Cardiac muscle cell (in vitro differentiated cells and primary cell): ENCODE results near the gene KLHL28. TPM values are rescaled to one million over a fixed set of nuclear protein-coding genes. Genes with fewer than 3 reads are reported as not detected.

Source experiments
- DNase-seq, 2 donors: peaks; one replicate each; pipeline versions ENCODE4 v3.0.0 to v3.0.0-alpha.2; 2010 to 2017; ENCODE audit warnings: low read depth in 1 of 2, low spot score in 1 of 2
- H3K27ac ChIP-seq: fragments of 200-600 bp; sonication (generic); 2 replicates; pipeline ENCODE4 v1.5.1; 2016
- H3K27me3 ChIP-seq: fragments of 200-600 bp; sonication (generic); 2 replicates; pipeline ENCODE4 v1.6.0; 2016; ENCODE audit warnings: control low read depth
- H3K36me3 ChIP-seq: fragments of 200-600 bp; sonication (generic); 2 replicates; pipeline ENCODE4 v1.5.1; 2016; ENCODE audit warnings: control low read depth
- H3K4me1 ChIP-seq: fragments of 200-600 bp; sonication (generic); 2 replicates; pipeline ENCODE4 v1.8.1; 2017; ENCODE audit warnings: low read depth, mild to moderate bottlenecking, mixed run types
- H3K4me3 ChIP-seq: fragments of 200-600 bp; sonication (generic); 2 replicates; pipeline ENCODE4 v1.5.1; 2016; ENCODE audit warnings: mild to moderate bottlenecking
- H3K9me3 ChIP-seq: fragments of 200-600 bp; sonication (generic); 2 replicates; pipeline ENCODE4 v1.5.1; 2017; ENCODE audit warnings: low read depth, mild to moderate bottlenecking, control low read depth
- CTCF ChIP-seq: IDR thresholded peaks from 2 replicates; pipeline ENCODE4 v1.5.1; 2012; ENCODE audit warnings: low read depth, mild to moderate bottlenecking, low read length
- polyA plus RNA-seq: library from polyadenylated mRNA; unstranded; fragments of >200 nt; fragmentation: Nextera tagmentation; extraction: Ambion mirVana; gene quantifications from 2 replicates; pipeline ENCODE4 v1.2.1, GENCODE V29; 2016
- total RNA-seq: library from RNA; depleted of rRNA; stranded (reverse); fragments of >200 nt; gene quantifications from 2 replicates; pipeline ENCODE4 v1.2.3, GENCODE V29; 2016

The KLHL28 gene
- total and polyA plus RNA-seq, 2 experiments from 2014 or later = 8.8 to 12.9 TPM

- no peak for DNase-seq
- Histone ChIP-seq H3K9me3 (no peaks in the 10 kb centered on the region), H3K36me3 (no peaks in the 10 kb centered on the region), H3K4me1 (no peaks in the 10 kb centered on the region), H3K27me3 (no peaks in the 10 kb centered on the region), H3K4me3 (no peak overlapping the region), H3K27ac (no peak overlapping the region)
- no peak for TF ChIP-seq CTCF
Measured at GRCh38 chr14:44952391-44953110, 9.2 kb downstream of the KLHL28 start.

- Histone ChIP-seq H3K27ac (no peak overlapping the region), H3K36me3 (no peaks in the 10 kb centered on the region), H3K4me1 (no peaks in the 10 kb centered on the region), H3K27me3 (no peaks in the 10 kb centered on the region), H3K4me3 (no peak overlapping the region), H3K9me3 (no peaks in the 10 kb centered on the region)
- DNase-seq = no peak
- no peak for TF ChIP-seq CTCF
Measured at GRCh38 chr14:44951051-44951450, 10.7 kb downstream of the KLHL28 start.

- Histone ChIP-seq H3K4me3 (no peak overlapping the region), H3K36me3 (peaks cover 11% of the 10 kb centered on the region), H3K4me1 (no peaks in the 10 kb centered on the region), H3K27ac (no peak overlapping the region), H3K9me3 (no peaks in the 10 kb centered on the region), H3K27me3 (no peaks in the 10 kb centered on the region)
- no peak for TF ChIP-seq CTCF
- DNase-seq = peak in 1 of 2 donors; percentile 68
Measured at GRCh38 chr14:44945264-44945663, 16.5 kb downstream of the KLHL28 start.

GRCh38 chr14:44944107-44944506 is 17.6 kb downstream of the KLHL28 start:
- Histone ChIP-seq H3K4me3 (no peak overlapping the region), H3K27ac (no peak overlapping the region), H3K9me3 (no peaks in the 10 kb centered on the region), H3K27me3 (no peaks in the 10 kb centered on the region), H3K4me1 (no peaks in the 10 kb centered on the region), H3K36me3 (peaks cover 11% of the 10 kb centered on the region)
- no peak for DNase-seq
- no peak for TF ChIP-seq CTCF

- no peak overlapping the region for H3K4me3 ChIP-seq
- no peak for DNase-seq
- no peaks in the 10 kb centered on the region for H3K27me3 ChIP-seq
- no peak overlapping the region for H3K27ac ChIP-seq
- no peak for TF ChIP-seq CTCF
- no peaks in the 10 kb centered on the region for H3K9me3 ChIP-seq
- H3K36me3 ChIP-seq = peaks cover 11% of the 10 kb centered on the region
- H3K4me1 ChIP-seq = no peaks in the 10 kb centered on the region
Measured at GRCh38 chr14:44942436-44942835, 19.3 kb downstream of the KLHL28 start.
